ENCODE data around the gene PROZ.

DNA sequence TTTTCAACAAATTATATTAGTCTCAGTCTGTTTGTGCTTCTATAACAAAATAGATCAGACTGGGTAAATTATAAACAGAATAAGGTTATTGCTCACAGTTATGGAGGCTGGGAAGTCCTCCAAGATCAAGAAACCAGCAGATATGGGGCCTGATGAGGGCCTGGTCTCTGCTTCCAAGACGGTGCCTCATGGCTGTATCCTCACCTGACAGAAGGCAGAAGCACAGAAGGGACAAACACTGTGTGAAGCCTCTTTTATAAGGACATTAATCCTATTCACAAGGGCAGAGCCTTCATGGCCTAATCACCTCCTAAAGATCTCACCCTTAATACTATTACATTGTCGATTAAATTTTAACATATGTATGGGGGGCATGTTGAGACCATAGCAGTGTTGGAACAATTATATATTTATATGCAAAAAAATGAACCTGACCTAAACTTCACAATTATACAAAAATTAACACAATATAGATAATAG is 23.1 kb upstream of the PROZ start:
- TF ChIP-seq, protein P1, sequence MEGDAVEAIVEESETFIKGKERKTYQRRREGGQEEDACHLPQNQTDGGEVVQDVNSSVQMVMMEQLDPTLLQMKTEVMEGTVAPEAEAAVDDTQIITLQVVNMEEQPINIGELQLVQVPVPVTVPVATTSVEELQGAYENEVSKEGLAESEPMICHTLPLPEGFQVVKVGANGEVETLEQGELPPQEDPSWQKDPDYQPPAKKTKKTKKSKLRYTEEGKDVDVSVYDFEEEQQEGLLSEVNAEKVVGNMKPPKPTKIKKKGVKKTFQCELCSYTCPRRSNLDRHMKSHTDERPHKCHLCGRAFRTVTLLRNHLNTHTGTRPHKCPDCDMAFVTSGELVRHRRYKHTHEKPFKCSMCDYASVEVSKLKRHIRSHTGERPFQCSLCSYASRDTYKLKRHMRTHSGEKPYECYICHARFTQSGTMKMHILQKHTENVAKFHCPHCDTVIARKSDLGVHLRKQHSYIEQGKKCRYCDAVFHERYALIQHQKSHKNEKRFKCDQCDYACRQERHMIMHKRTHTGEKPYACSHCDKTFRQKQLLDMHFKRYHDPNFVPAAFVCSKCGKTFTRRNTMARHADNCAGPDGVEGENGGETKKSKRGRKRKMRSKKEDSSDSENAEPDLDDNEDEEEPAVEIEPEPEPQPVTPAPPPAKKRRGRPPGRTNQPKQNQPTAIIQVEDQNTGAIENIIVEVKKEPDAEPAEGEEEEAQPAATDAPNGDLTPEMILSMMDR (IDR thresholded peaks at IDR 0.05), result no peak
- no peak for TF ChIP-seq POLR2A (IDR thresholded peaks at IDR 0.05)
